AG04450 (cell line): ENCODE results near the gene CHPF. TPM values are rescaled to one million over a fixed set of nuclear protein-coding genes. Genes with fewer than 3 reads are reported as not detected.

Experiments used
- CTCF ChIA-PET: fragments of 300-600, 350-600 bp; formaldehyde crosslinking; extraction: SDS; loops from one replicate; lab custom pipeline; 2022; ENCODE audit warnings: antibody characterized with exemption, inconsistent platforms; lab: Charles Lee
- POLR2A ChIA-PET: fragments of 350-600 bp; formaldehyde crosslinking; extraction: SDS; loops from one replicate; lab custom pipeline; 2021; ENCODE audit warnings: antibody characterized with exemption, inconsistent platforms; lab: Yijun Ruan, JAX
- DNase-seq: peaks from one replicate; pipeline ENCODE4 v3.0.0-alpha.2; 2011; ENCODE audit warnings: low read depth, low spot score
- H3K27ac ChIP-seq: one replicate; pipeline ENCODE4 v1.5.1; 2012; ENCODE audit warnings: low read depth, low read length, control low read depth
- H3K27me3 ChIP-seq: one replicate; pipeline ENCODE4 v1.6.0; 2012; ENCODE audit warnings: low read length; ENCODE audit not compliant: control insufficient read depth, insufficient read depth
- H3K4me3 ChIP-seq: 2 replicates; pipeline ENCODE4 v1.5.1; 2011; ENCODE audit warnings: mild to moderate bottlenecking, low read depth, low read length, control low read depth
- H3K9me3 ChIP-seq: 2 replicates; pipeline ENCODE4 v1.5.1; 2012; ENCODE audit warnings: low read length; ENCODE audit not compliant: control insufficient read depth, insufficient read depth
- CTCF ChIP-seq: IDR thresholded peaks from 2 replicates; pipeline ENCODE4 v1.5.1; 2011; ENCODE audit warnings: low read depth, low read length, control low read depth, inconsistent platforms
- polyA plus RNA-seq: library from polyadenylated mRNA; depleted of rRNA; stranded (reverse); fragments of >200 nt; gene quantifications from 2 replicates; pipeline ENCODE4 v1.2.3, GENCODE V29; 2011; rRNA removed
- small RNA-seq: library from RNA; depleted of rRNA; stranded (forward); fragments of <200 nt; gene quantifications from one replicate; pipeline ENCODE3, GENCODE V24; 2012; ENCODE audit warnings: low read depth; ENCODE audit not compliant: insufficient read length

CHPF gene
- polyA plus RNA-seq, 1 experiment: 24.4 TPM

GRCh38 chr2:219490600-219491130, 52.9 kb downstream of the CHPF start:
- Histone ChIP-seq H3K4me3 (no peak overlapping the region), H3K27ac (no peak overlapping the region), H3K9me3 (no peaks in the 10 kb centered on the region; the same call in 1 of the 2 replicates), H3K27me3 (peaks cover 1% of the 10 kb centered on the region)
- TF ChIP-seq CTCF: no peak
- DNase-seq: no peak
- CTCF ChIA-PET: interaction anchor here (1.0 to 5.6 kb wide), 3 partner anchors 15 to 87 kb away, joined by 4 to 26 read pairs (median 17); no protein-coding TSS in a partner anchor
- POLR2A ChIA-PET: no interaction called here

GRCh38 chr2:219490186-219490585, 53.4 kb downstream of the CHPF start:
- no peak; the same call in 1 of the 2 replicates for TF ChIP-seq CTCF
- ChIA-PET CTCF (interaction anchor here (2.7 to 5.6 kb wide), 2 partner anchors 14 to 40 kb away, joined by 17 to 26 read pairs; no protein-coding TSS in a partner anchor), POLR2A (no interaction called here)
- DNase-seq: no peak
- Histone ChIP-seq H3K4me3 (no peak overlapping the region), H3K27ac (no peak overlapping the region), H3K9me3 (no peaks in the 10 kb centered on the region; the same call in 1 of the 2 replicates), H3K27me3 (no peaks in the 10 kb centered on the region)

- ChIA-PET POLR2A (interaction anchor here (1.3 kb wide), 1 partner anchor 9 kb away, joined by 10 read pairs; the partner anchor contains the start of gene GMPPA), CTCF (interaction anchor here (2.7 to 5.6 kb wide), 2 partner anchors 13 to 41 kb away, joined by 17 to 26 read pairs; no protein-coding TSS in a partner anchor)
- H3K27me3 ChIP-seq: no peaks in the 10 kb centered on the region
- no peak overlapping the region for H3K27ac ChIP-seq
- no peak for DNase-seq
- no peaks in the 10 kb centered on the region; the same call in 1 of the 2 replicates for H3K9me3 ChIP-seq
- H3K4me3 ChIP-seq: no peak overlapping the region
- TF ChIP-seq CTCF: no peak
Observed at GRCh38 chr2:219489315-219489714, 54.3 kb downstream of the CHPF start.

Small RNA genes within 50 kb of the gene (small RNA-seq; reads per million reads assigned to genes)
- gene MIR3132: not detected
- not detected for gene RN7SKP213

Other genes with a start within 250 kb of the CHPF start
- gene PTPRN, start 234.4 kb downstream of the CHPF start, polyA plus RNA-seq: 11.7 and 15.1 TPM in 2 replicates
- not detected in 2 replicates for gene RESP18, start 211.1 kb downstream of the CHPF start, polyA plus RNA-seq
- gene DNPEP, start 155.9 kb downstream of the CHPF start, polyA plus RNA-seq: 41.5 and 71.2 TPM in 2 replicates
- gene DES, start 125.4 kb downstream of the CHPF start, polyA plus RNA-seq: 19.8 and 24.9 TPM in 2 replicates
- 28.0 and 32.8 TPM in 2 replicates for gene SPEG, start 109.0 kb downstream of the CHPF start, polyA plus RNA-seq
- 90.1 and 97.7 TPM in 2 replicates for gene GMPPA, start 44.9 kb downstream of the CHPF start, polyA plus RNA-seq
- not detected in 2 replicates for gene ASIC4, start 29.3 kb downstream of the CHPF start, polyA plus RNA-seq
- 0.83 and 1.2 TPM in 2 replicates for gene TMEM198, start 219 bp upstream of the CHPF start, polyA plus RNA-seq
- 35.5 and 46.8 TPM in 2 replicates for gene OBSL1, start 27.7 kb upstream of the CHPF start, polyA plus RNA-seq
- 0.12 and 0.29 TPM in 2 replicates for gene INHA, start 28.5 kb upstream of the CHPF start, polyA plus RNA-seq
- 7.7 and 11.8 TPM in 2 replicates for gene STK11IP, start 54.0 kb upstream of the CHPF start, polyA plus RNA-seq
- gene SLC4A3, start 83.8 kb upstream of the CHPF start, polyA plus RNA-seq: 3.3 and 5.2 TPM in 2 replicates